Spleen (tissue), 11 donors: ENCODE data around the gene ARSA. TPM values are rescaled to one million over a fixed set of nuclear protein-coding genes. Genes with fewer than 3 reads are reported as not detected.

ENCODE experiments used
- DNase-seq: peaks from one replicate; pipeline ENCODE4 v3.0.0-alpha.2; 2020
- H3K27ac ChIP-seq, 8 donors: fragments of 200-600 bp; sonication (generic) in 7 of 8; 1 replicate in 4 of 8; 2 replicates in 4 of 8; pipeline versions ENCODE4 v1.5.0 to v1.8.0; 2016 to 2021; ENCODE audit warnings: inconsistent platforms in 4 of 8, mild to moderate bottlenecking in 4 of 8, moderate library complexity in 1 of 8
- H3K27me3 ChIP-seq, 7 donors: fragments of 200-600 bp; sonication (generic) in 6 of 7; replicated peaks in 1 of 7; 1 replicate in 4 of 7; 2 replicates in 3 of 7; pipeline versions ENCODE4 v1.5.0 to v1.8.0; 2016 to 2021; ENCODE audit warnings: inconsistent platforms in 3 of 7, mild to moderate bottlenecking in 1 of 7
- H3K36me3 ChIP-seq, 6 donors: fragments of 200-600 bp; sonication (generic) in 5 of 6; 1 replicate in 4 of 6; 2 replicates in 2 of 6; pipeline versions ENCODE4 v1.5.0 to v1.8.0; 2016 to 2021; ENCODE audit warnings: inconsistent platforms in 2 of 6
- H3K4me1 ChIP-seq, 6 donors: fragments of 200-600 bp; sonication (generic) in 5 of 6; 1 replicate in 3 of 6; 2 replicates in 3 of 6; pipeline versions ENCODE4 v1.5.0 to v1.8.0; 2016 to 2021; ENCODE audit warnings: inconsistent platforms in 3 of 6
- H3K4me3 ChIP-seq, 8 donors: fragments of 200-600 bp; sonication (generic) in 7 of 8; 1 replicate in 4 of 8; 2 replicates in 4 of 8; pipeline versions ENCODE4 v1.5.0 to v1.8.0; 2016 to 2021; ENCODE audit warnings: inconsistent platforms in 4 of 8, mild to moderate bottlenecking in 4 of 8, moderate library complexity in 2 of 8
- H3K9me3 ChIP-seq, 8 donors: fragments of 200-600 bp; sonication (generic) in 7 of 8; 1 replicate in 4 of 8; 2 replicates in 4 of 8; pipeline versions ENCODE4 v1.5.0 to v1.8.0; 2016 to 2021; ENCODE audit warnings: inconsistent platforms in 4 of 8
- POLR2A ChIP-seq, 3 donors: fragments of 450-650 bp; IDR thresholded peaks; one replicate each; pipeline ENCODE4 v1.5.1; 2017; ENCODE audit warnings: antibody characterized with exemption in 3 of 3, mild to moderate bottlenecking in 1 of 3
- POLR2AphosphoS5 ChIP-seq, 3 donors: sonication (generic); formaldehyde crosslinking; IDR thresholded peaks; one replicate each; pipeline ENCODE4 v1.5.1; 2017; ENCODE audit warnings: antibody characterized with exemption in 3 of 3
- WGBS, 5 donors: extraction: QIAGEN DNeasy Blood & Tissue Kit in 3 of 5; methylation state at CpG; one replicate each; pipeline versions ENCODE4 v1.1.5 to v1.1.7; 2013 to 2018; 5-methylcytosine and 5-hydroxymethylcytosine counted together
- intact Hi-C: fragments of 100-400 bp; cut with DNase I; formaldehyde crosslinking; loops from one replicate; pipeline ENCODE4 v1.15.0; 2023; ENCODE audit warnings: low total_unique reads
- polyA plus RNA-seq, 3 donors: library from polyadenylated mRNA; stranded (reverse); fragments of 200-250 nt; gene quantifications; one replicate each; pipeline ENCODE4 v1.2.1, GENCODE V29; 2013
- total RNA-seq, 7 donors: library from RNA; depleted of rRNA in 3 of 7; stranded (reverse); fragments of >200 nt in 3 of 7; fragmentation: NEBNext Ultra II Directional in 4 of 7; extraction: Animal tissue kit (Norgen Biotek cat#: 25700) in 4 of 7; gene quantifications; one replicate each; pipeline versions ENCODE4 v1.1.0 to v1.2.1, GENCODE V29; 2016 to 2021
- TF ChIP-seq, protein P1 (sequence below), 11 experiments: fragments of 200-600 bp in 7 of 11; fragments of 450-650 bp in 4 of 11; sonication (generic) in 4 of 11; IDR thresholded peaks in 8 of 11; conservative IDR thresholded peaks in 3 of 11; 1 replicate in 7 of 11; 2 replicates in 4 of 11; pipeline versions ENCODE4 v1.4.0 to v1.8.0; 2016 to 2021; ENCODE audit warnings: antibody characterized with exemption in 11 of 11, inconsistent platforms in 4 of 11, mild to moderate bottlenecking in 1 of 11
- donor health status: healthy with polysubstance abuse.
- donor health status: DM: no; HTN: no; CAD: no; lungs with moderate emphysema.
- donor health status: DM: no; HTN: no; CAD: no.
- donor health status: Bipolar disorder and iron deficiency.
- donor health status: healthy.
- donor health status: DM: no; HTN: no; CAD: no.
- donor health status: DM: yes; HTN: yes; CAD: no.

Gene ARSA
- total and polyA plus RNA-seq, 10 donors = 26.0 to 108 (median 64.7) TPM

- peak; percentile 89 for DNase-seq
- peak; percentile 90 to 98 (median 92) for TF ChIP-seq POLR2AphosphoS5 (IDR thresholded peaks at IDR 0.05)
- peak in 2 of 3 donors; percentile 63 to 87 for TF ChIP-seq POLR2A (IDR thresholded peaks at IDR 0.05)
- TF ChIP-seq, protein P1, sequence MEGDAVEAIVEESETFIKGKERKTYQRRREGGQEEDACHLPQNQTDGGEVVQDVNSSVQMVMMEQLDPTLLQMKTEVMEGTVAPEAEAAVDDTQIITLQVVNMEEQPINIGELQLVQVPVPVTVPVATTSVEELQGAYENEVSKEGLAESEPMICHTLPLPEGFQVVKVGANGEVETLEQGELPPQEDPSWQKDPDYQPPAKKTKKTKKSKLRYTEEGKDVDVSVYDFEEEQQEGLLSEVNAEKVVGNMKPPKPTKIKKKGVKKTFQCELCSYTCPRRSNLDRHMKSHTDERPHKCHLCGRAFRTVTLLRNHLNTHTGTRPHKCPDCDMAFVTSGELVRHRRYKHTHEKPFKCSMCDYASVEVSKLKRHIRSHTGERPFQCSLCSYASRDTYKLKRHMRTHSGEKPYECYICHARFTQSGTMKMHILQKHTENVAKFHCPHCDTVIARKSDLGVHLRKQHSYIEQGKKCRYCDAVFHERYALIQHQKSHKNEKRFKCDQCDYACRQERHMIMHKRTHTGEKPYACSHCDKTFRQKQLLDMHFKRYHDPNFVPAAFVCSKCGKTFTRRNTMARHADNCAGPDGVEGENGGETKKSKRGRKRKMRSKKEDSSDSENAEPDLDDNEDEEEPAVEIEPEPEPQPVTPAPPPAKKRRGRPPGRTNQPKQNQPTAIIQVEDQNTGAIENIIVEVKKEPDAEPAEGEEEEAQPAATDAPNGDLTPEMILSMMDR (IDR thresholded peaks at IDR 0.05 in 8 of 11, conservative IDR thresholded peaks at IDR 0.05 in 3 of 11) = no peak
- intact Hi-C loops = no loop called here
- Histone ChIP-seq H3K4me1 (peaks cover 3 to 44% (median 18%) of the 10 kb centered on the region in 6 donors), H3K27me3 (peaks cover 2 to 77% (median 33%) of the 10 kb centered on the region in 7 donors), H3K9me3 (no peaks in the 10 kb centered on the region), H3K36me3 (peaks cover 0 to 23% (median 0%) of the 10 kb centered on the region in 6 donors), H3K4me3 (peak within 1 kb of the TSS; percentile 33 to 77 (median 56)), H3K27ac (peak within 1 kb of the TSS; percentile 57 to 93 (median 80))
- 3 to 19% (median 11%) methylated on average over 19 to 23 of the region's 23 CpGs for WGBS, 5 donors
Measured at GRCh38 chr22:50672471-50673230, 44.7 kb upstream of the ARSA start, which contains the start of gene SHANK3. TSS of gene SHANK3 (plus strand) at chr22:50672823.

DNA sequence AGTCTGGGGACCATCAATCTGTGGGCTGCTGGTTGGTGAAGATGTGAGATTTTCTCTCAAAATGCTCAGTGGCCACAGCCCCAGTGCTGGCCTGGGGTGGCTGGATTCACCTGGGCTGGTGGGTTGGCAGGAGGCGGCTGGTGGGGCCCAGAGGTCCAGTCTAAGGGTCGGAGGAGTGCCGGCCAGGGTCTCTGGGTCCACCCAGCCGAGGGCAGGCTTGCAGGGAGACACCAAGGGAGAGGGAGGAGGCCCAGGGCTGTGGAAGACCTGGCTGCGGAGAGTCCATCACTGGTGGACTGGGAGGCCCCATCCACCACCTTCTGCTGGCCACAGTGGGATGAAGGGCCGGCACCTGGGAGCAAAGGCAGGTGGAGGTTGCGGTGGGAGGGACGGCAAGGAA lies 44.1 kb upstream of the ARSA start:
- Histone ChIP-seq H3K4me3 (peak overlapping the region in 1 of 8 donors; percentile 77), H3K27me3 (peaks cover 2 to 80% (median 33%) of the 10 kb centered on the region in 7 donors), H3K27ac (peak overlapping the region; percentile 52 to 93 (median 80)), H3K4me1 (peaks cover 3 to 44% (median 18%) of the 10 kb centered on the region in 6 donors), H3K36me3 (peaks cover 0 to 17% (median 0%) of the 10 kb centered on the region in 6 donors), H3K9me3 (no peaks in the 10 kb centered on the region)
- intact Hi-C loops = no loop called here
- WGBS, 5 donors = 27 to 35% (median 32%) methylated on average over 4 to 8 of the region's 8 CpGs
- TF ChIP-seq, protein P1 (IDR thresholded peaks at IDR 0.05 in 8 of 11, conservative IDR thresholded peaks at IDR 0.05 in 3 of 11) = no peak
- TF ChIP-seq POLR2AphosphoS5 (IDR thresholded peaks at IDR 0.05) = no peak
- DNase-seq = no peak

GRCh38 chr22:50671641-50672040 lies 43.7 kb upstream of the ARSA start:
- TF ChIP-seq POLR2A (IDR thresholded peaks at IDR 0.05) (no peak), POLR2AphosphoS5 (IDR thresholded peaks at IDR 0.05) (no peak)
- TF ChIP-seq, protein P1 (IDR thresholded peaks at IDR 0.05 in 8 of 11, conservative IDR thresholded peaks at IDR 0.05 in 3 of 11) = no peak
- 24 to 31% (median 25%) methylated on average over 6 to 11 of the region's 11 CpGs for WGBS, 5 donors
- H3K9me3 ChIP-seq = no peaks in the 10 kb centered on the region
- peaks cover 2 to 78% (median 33%) of the 10 kb centered on the region in 7 donors for H3K27me3 ChIP-seq
- H3K4me3 ChIP-seq = peak overlapping the region in 1 of 8 donors; percentile 77
- peaks cover 0 to 13% (median 0%) of the 10 kb centered on the region in 6 donors for H3K36me3 ChIP-seq
- H3K27ac ChIP-seq = peak overlapping the region; percentile 52 to 93 (median 80)
- no peak for DNase-seq
- H3K4me1 ChIP-seq = peaks cover 3 to 44% (median 18%) of the 10 kb centered on the region in 6 donors
- intact Hi-C loops = no loop called here

DNA sequence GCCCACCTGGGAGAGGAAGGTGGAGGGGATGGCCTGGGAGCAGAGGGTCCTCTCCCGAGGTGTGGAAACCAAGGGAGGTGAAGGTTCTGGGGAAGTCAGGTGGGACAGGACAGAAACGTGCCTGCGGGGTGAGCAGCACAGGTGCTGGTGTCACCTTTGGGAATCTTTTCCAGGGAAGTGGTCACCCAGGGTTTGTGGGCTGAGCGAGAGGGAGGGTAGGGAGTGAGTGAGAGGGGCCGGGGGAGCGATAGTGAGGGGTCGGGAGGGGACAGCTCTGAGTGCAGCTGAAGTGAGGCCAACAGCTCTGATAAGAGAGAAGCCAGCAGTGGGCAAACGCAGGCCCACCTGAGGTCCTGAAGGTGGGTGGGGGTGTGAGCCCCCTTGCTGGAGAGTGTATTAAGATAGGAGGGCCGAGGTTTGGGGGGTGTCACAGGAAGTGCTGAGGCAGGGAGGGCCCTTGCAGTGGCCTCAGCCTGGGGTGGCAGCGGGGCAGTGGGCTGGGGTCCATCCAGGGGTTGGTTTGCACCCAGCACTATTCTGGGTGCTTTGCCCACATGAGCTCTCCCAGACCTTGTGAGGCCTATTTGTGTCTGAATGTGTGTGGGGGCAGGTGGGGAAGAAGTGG lies 43.1 kb upstream of the ARSA start:
- Histone ChIP-seq H3K36me3 (peaks cover 0 to 7% (median 0%) of the 10 kb centered on the region in 6 donors), H3K27me3 (peaks cover 2 to 77% (median 33%) of the 10 kb centered on the region in 7 donors), H3K4me1 (peaks cover 3 to 44% (median 18%) of the 10 kb centered on the region in 6 donors), H3K27ac (peak overlapping the region in 7 of 8 donors; percentile 52 to 93 (median 80)), H3K4me3 (no peak overlapping the region), H3K9me3 (no peaks in the 10 kb centered on the region)
- DNase-seq = no peak
- intact Hi-C loops = no loop called here
- WGBS, 5 donors = 57 to 64% (median 61%) methylated on average over 10 of the region's 10 CpGs
- TF ChIP-seq, protein P1 (IDR thresholded peaks at IDR 0.05 in 8 of 11, conservative IDR thresholded peaks at IDR 0.05 in 3 of 11) = no peak
- TF ChIP-seq POLR2A (IDR thresholded peaks at IDR 0.05) (no peak), POLR2AphosphoS5 (IDR thresholded peaks at IDR 0.05) (no peak)
